Uterus (tissue), 4 donors: Measurements from ENCODE around the gene ARHGAP44. TPM values are rescaled to one million over a fixed set of nuclear protein-coding genes. Genes with fewer than 3 reads are reported as not detected.
A peak's percentile ranks its signal among the peaks of the same experiment; 100 is the strongest.
"Not testable (repeated sequence)": the region's sequence is repeated elsewhere in the genome, so short reads cannot be mapped to it uniquely, and the experiment has no call there.

Experiments
- DNase-seq, 2 donors: peaks; one replicate each; pipeline ENCODE4 v3.0.0-alpha.2; 2019 to 2020
- H3K27ac ChIP-seq, 2 donors: fragments of 200-600 bp; sonication (generic); 1 replicate in 1 of 2; 2 replicates in 1 of 2; pipeline ENCODE4 v1.5.1; 2016 to 2018
- H3K27me3 ChIP-seq, 2 donors: fragments of 200-600 bp; sonication (generic); one replicate each; pipeline ENCODE4 v1.5.1; 2018 to 2019; ENCODE audit warnings: control low read depth in 1 of 2
- H3K36me3 ChIP-seq, 2 donors: fragments of 200-600 bp; sonication (generic); one replicate each; pipeline ENCODE4 v1.5.1; 2019; ENCODE audit warnings: control low read depth in 1 of 2
- H3K4me1 ChIP-seq, 2 donors: fragments of 200-600 bp; sonication (generic); one replicate each; pipeline ENCODE4 v1.5.1; 2018 to 2019; ENCODE audit warnings: control low read depth in 1 of 2
- H3K4me3 ChIP-seq, 2 donors: fragments of 200-600 bp; sonication (generic); 1 replicate in 1 of 2; 2 replicates in 1 of 2; pipeline ENCODE4 v1.5.1; 2018 to 2019; ENCODE audit warnings: mild to moderate bottlenecking in 1 of 2
- H3K9me3 ChIP-seq, 2 donors: fragments of 200-600 bp; sonication (generic); one replicate each; pipeline ENCODE4 v1.5.1; 2019; ENCODE audit warnings: control low read depth in 1 of 2
- CTCF ChIP-seq, 4 experiments: fragments of 200-600 bp in 2 of 4; fragments of 450-650 bp in 2 of 4; sonication (generic) in 2 of 4; IDR thresholded peaks; one replicate each; pipeline ENCODE4 v1.5.1; 2016 to 2019; ENCODE audit warnings: antibody characterized with exemption in 4 of 4, mild to moderate bottlenecking in 2 of 4, moderate library complexity in 1 of 4
- POLR2A ChIP-seq, 2 donors: fragments of 450-650 bp; IDR thresholded peaks; one replicate each; pipeline ENCODE4 v1.6.1; 2016; ENCODE audit warnings: antibody characterized with exemption in 2 of 2, mild to moderate bottlenecking in 1 of 2, moderate library complexity in 1 of 2
- intact Hi-C: fragments of 100-400 bp; cut with DNase I; formaldehyde crosslinking; loops from one replicate; pipeline ENCODE4 v1.15.1; 2023; ENCODE audit warnings: low total_unique reads
- total RNA-seq, 4 donors: library from RNA; depleted of rRNA in 3 of 4; stranded (reverse); fragments of >200 nt in 3 of 4; gene quantifications; one replicate each; pipeline versions ENCODE4 v1.1.0 to v1.2.4, GENCODE V29; 2014 to 2023
- donor health status: DM: yes; HTN: yes; CAD: no.

Gene ARHGAP44
- total RNA-seq, 4 donors from 2014 or later, result 2.6 to 19.1 (median 13.2) TPM

- TF ChIP-seq POLR2A (IDR thresholded peaks at IDR 0.05), result no peak
- TF ChIP-seq CTCF (IDR thresholded peaks at IDR 0.05), result no peak
These were observed 184.3 kb downstream of the ARHGAP44 start for GRCh38 chr17:12973496-12974004.

DNA sequence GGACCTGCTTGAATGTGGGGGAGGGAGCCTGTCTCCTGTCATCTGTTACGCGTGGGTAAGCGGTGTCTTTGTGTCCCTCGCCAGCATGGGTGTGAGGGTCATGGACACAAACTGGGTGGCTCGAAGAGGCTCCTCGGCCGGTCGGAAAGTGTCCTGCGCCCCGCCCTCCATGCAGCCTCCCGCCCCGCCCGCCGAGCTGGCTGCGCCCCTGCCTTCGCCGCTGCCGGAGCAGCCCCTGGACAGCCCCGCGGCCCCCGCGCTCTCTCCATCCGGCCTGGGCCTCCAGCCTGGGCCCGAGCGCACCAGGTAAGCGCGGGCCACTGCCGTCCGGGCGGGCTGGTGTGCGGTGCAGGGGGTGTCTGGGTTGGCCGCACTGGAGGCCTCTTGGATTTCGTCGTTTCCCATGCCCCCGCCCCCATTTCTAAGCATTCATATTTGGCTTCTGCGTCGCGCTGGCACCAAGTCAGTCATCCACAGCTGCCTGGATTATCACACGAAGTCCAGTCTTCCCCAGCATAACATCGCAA is 184.8 kb downstream of the ARHGAP44 start:
- TF ChIP-seq CTCF (IDR thresholded peaks at IDR 0.05) (no peak), POLR2A (IDR thresholded peaks at IDR 0.05) (no peak)
- Histone ChIP-seq H3K27me3 (no peaks in the 10 kb centered on the region), H3K27ac (no peak overlapping the region), H3K4me3 (peak overlapping the region; percentile 10 to 28), H3K4me1 (no peaks in the 10 kb centered on the region), H3K36me3 (no peaks in the 10 kb centered on the region), H3K9me3 (no peaks in the 10 kb centered on the region)
- intact Hi-C loops, result no loop called here
- peak in 1 of 2 donors; percentile 28 for DNase-seq

More at GRCh38 chr17:12973496-12974004, 184.3 kb downstream of the ARHGAP44 start:
- intact Hi-C loops, result no loop called here
- H3K27ac ChIP-seq, result no peak overlapping the region
- no peaks in the 10 kb centered on the region for H3K4me1 ChIP-seq
- peak overlapping the region; percentile 10 to 28 for H3K4me3 ChIP-seq
- no peaks in the 10 kb centered on the region for H3K9me3 ChIP-seq
- H3K27me3 ChIP-seq, result no peaks in the 10 kb centered on the region
- no peak for DNase-seq
- no peaks in the 10 kb centered on the region for H3K36me3 ChIP-seq

- TF ChIP-seq CTCF (IDR thresholded peaks at IDR 0.05), result no peak
- TF ChIP-seq POLR2A (IDR thresholded peaks at IDR 0.05), result no peak
- Histone ChIP-seq H3K4me1 (no peaks in the 10 kb centered on the region), H3K4me3 (no peak overlapping the region), H3K36me3 (no peaks in the 10 kb centered on the region), H3K27me3 (no peaks in the 10 kb centered on the region), H3K27ac (no peak overlapping the region), H3K9me3 (no peaks in the 10 kb centered on the region)
- DNase-seq, result no peak
- intact Hi-C loops, result no loop called here
These were observed 187.9 kb downstream of the ARHGAP44 start for GRCh38 chr17:12977008-12977751.

- DNase-seq, H3K4me3 ChIP-seq, H3K27me3 ChIP-seq, H3K4me1 ChIP-seq, H3K9me3 ChIP-seq, H3K27ac ChIP-seq, intact Hi-C loops, H3K36me3 ChIP-seq: not testable (repeated sequence)
These were observed 189.5 kb downstream of the ARHGAP44 start for GRCh38 chr17:12978787-12979186.

DNA sequence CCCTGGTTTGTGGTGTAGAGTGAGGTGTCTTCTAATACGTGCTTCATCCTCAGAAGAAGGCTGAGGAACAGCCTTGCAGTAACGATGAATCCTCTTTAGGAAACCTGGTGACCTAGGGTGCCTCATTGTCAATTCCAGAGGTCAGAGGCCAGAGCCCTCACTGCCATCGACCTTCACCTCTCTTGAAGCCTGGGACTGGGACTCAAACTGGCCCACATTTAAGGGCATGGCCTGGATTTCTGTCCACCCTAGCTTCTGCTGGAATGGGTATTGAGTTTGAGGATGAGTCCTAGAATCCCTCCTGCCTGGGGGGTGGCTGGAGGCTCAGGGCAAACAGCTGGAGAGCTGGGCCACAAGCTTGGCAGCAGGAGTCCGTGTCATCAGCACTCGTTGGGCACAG is 189.9 kb downstream of the ARHGAP44 start:
- no peak overlapping the region for H3K27ac ChIP-seq
- H3K27me3 ChIP-seq, result no peaks in the 10 kb centered on the region
- H3K9me3 ChIP-seq, result no peaks in the 10 kb centered on the region
- TF ChIP-seq POLR2A (IDR thresholded peaks at IDR 0.05), result no peak
- no peak for TF ChIP-seq CTCF (IDR thresholded peaks at IDR 0.05)
- H3K4me1 ChIP-seq, result no peaks in the 10 kb centered on the region
- intact Hi-C loops, result no loop called here
- H3K4me3 ChIP-seq, result no peak overlapping the region
- no peaks in the 10 kb centered on the region for H3K36me3 ChIP-seq
- DNase-seq, result no peak
